Thoracic aorta (tissue), 2 donors: ENCODE data around the gene OSBPL2. TPM values are rescaled to one million over a fixed set of nuclear protein-coding genes. Genes with fewer than 3 reads are reported as not detected.

Source experiments
- ATAC-seq: fragments of 150-250 bp; one replicate; pipeline ENCODE4 v1.8.0; 2017; ENCODE audit warnings: low read depth; ENCODE audit not compliant: insufficient number of reproducible peaks, low FRiP score
- DNase-seq: peaks from one replicate; pipeline ENCODE4 v3.0.0-alpha.2; 2020; ENCODE audit warnings: low spot score
- H3K27ac ChIP-seq, 2 donors: fragments of 200-600 bp; sonication (generic); 1 replicate in 1 of 2; 2 replicates in 1 of 2; pipeline ENCODE4 v1.5.1; 2016; ENCODE audit warnings: mild to moderate bottlenecking in 2 of 2, moderate library complexity in 2 of 2
- H3K27me3 ChIP-seq: fragments of 200-600 bp; sonication (generic); replicated peaks from 2 replicates; pipeline ENCODE4 v1.6.0; 2016; ENCODE audit warnings: mild to moderate bottlenecking; ENCODE audit not compliant: insufficient read depth
- H3K36me3 ChIP-seq: fragments of 200-600 bp; sonication (generic); one replicate; pipeline ENCODE4 v1.5.1; 2016
- H3K4me1 ChIP-seq, 2 donors: fragments of 200-600 bp; sonication (generic); 1 replicate in 1 of 2; 2 replicates in 1 of 2; pipeline versions ENCODE4 v1.5.1 to v1.6.0; 2016; ENCODE audit warnings: low read depth in 2 of 2, mild to moderate bottlenecking in 1 of 2; ENCODE audit not compliant: control insufficient read depth in 1 of 2
- H3K4me3 ChIP-seq: fragments of 200-600 bp; sonication (generic); 2 replicates; pipeline ENCODE4 v1.5.1; 2016; ENCODE audit warnings: mild to moderate bottlenecking
- H3K9me3 ChIP-seq: fragments of 200-600 bp; sonication (generic); 2 replicates; pipeline ENCODE4 v1.5.1; 2016
- total RNA-seq, 2 donors: library from RNA; depleted of rRNA; stranded (reverse); fragments of >200 nt; gene quantifications; one replicate each; pipeline versions ENCODE4 v1.1.0 to v1.2.3, GENCODE V29; 2016
- TF ChIP-seq, protein P1 (sequence below): fragments of 200-600 bp; sonication (generic); IDR thresholded peaks from one replicate; pipeline ENCODE4 v1.5.1; 2019; ENCODE audit warnings: antibody characterized with exemption

OSBPL2 gene
- total RNA-seq, 2 donors from 2014 or later = 48.5 to 58.5 TPM

DNA sequence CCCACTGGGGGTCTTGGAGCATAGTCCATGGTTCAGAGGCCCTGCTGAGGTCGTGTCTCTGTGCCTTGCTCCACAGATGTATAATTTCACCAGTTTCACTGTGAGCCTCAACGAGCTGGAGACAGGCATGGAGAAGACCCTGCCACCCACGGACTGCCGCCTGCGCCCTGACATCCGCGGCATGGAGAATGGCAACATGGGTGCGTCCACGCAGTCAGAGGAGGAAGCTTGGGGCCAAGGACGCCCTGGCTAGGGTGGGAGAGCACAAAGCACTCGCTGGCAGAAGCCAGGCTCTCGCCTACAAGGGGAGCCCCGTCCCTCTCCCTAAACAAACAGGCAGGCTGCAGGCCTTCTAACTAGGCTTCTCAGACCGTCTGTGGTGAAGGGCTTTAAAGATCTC lies 50.8 kb downstream of the OSBPL2 start:
- H3K4me3 ChIP-seq = no peak overlapping the region

DNA sequence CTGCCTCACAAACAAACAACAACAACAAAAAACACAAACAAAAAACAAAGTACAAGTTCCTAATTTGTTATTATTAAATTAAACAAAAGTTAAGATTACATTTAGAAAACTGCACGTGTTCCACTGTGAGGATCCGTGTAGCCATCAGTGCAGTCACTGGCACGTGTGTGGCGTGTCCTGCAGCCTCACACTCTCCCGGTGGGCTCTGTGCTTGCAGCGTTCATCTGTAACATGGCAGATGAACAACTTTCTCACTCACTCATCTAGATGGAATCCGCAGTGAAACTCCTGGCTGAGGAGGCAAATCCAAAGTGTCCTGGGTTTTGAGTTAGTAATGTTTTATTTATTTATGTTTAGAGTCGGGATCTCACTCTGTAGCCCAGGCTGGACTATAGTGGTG lies 51.6 kb downstream of the OSBPL2 start:
- DNase-seq = no peak
- Histone ChIP-seq H3K36me3 (peaks cover 48% of the 10 kb centered on the region), H3K9me3 (no peaks in the 10 kb centered on the region)

More for the DNA sequence above, 50.8 kb downstream of the OSBPL2 start:
- no peak overlapping the region for H3K27ac ChIP-seq
- no peak for DNase-seq
- TF ChIP-seq, protein P1, sequence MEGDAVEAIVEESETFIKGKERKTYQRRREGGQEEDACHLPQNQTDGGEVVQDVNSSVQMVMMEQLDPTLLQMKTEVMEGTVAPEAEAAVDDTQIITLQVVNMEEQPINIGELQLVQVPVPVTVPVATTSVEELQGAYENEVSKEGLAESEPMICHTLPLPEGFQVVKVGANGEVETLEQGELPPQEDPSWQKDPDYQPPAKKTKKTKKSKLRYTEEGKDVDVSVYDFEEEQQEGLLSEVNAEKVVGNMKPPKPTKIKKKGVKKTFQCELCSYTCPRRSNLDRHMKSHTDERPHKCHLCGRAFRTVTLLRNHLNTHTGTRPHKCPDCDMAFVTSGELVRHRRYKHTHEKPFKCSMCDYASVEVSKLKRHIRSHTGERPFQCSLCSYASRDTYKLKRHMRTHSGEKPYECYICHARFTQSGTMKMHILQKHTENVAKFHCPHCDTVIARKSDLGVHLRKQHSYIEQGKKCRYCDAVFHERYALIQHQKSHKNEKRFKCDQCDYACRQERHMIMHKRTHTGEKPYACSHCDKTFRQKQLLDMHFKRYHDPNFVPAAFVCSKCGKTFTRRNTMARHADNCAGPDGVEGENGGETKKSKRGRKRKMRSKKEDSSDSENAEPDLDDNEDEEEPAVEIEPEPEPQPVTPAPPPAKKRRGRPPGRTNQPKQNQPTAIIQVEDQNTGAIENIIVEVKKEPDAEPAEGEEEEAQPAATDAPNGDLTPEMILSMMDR = no peak
- no peaks in the 10 kb centered on the region for H3K27me3 ChIP-seq
- peaks cover 54% of the 10 kb centered on the region for H3K36me3 ChIP-seq
- no peaks in the 10 kb centered on the region for H3K9me3 ChIP-seq
- ATAC-seq = no peak
- no peaks in the 10 kb centered on the region for H3K4me1 ChIP-seq

DNA sequence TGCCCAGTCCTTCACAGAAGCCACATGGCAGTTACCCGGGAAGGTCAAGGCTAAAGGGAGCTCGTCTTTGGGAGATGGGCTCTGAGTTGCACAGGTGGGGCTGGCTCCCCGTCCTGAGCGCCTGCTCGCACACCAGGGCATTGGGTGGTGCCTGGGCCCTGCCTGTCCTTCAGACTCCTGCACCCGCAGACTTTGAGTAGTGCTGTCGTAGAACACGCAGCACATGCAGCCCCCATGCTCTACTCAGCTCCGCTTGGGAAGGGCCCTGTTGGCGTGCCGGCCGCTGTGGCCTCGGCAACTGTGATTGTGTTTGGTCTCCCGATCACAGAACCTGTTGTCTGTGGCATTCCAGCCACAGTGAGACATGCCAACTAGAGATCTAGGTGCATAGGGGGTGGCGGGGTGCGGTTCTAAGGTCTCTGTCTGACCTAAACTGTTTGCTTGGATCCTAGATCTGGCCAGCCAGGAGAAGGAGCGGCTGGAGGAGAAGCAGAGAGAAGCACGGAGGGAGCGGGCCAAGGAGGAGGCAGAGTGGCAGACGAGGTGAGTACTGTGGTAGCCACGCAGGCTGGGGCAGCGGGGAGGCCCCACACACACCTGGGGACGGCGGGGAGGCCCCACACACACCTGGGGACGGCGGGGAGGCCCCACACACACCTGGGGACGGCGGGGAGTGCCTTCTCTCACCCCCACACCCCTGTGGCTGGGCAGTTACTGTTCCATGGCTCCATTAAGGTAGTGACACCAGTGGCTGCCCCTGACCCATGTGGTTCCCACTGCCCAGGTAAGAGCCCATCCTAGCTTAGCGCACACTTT lies 53.1 kb downstream of the OSBPL2 start:
- no peak for ATAC-seq
- H3K27me3 ChIP-seq = no peaks in the 10 kb centered on the region
- H3K4me3 ChIP-seq = no peak overlapping the region
- no peak for DNase-seq
- no peaks in the 10 kb centered on the region for H3K4me1 ChIP-seq
- H3K9me3 ChIP-seq = no peaks in the 10 kb centered on the region
- H3K27ac ChIP-seq = no peak overlapping the region
- peaks cover 47% of the 10 kb centered on the region for H3K36me3 ChIP-seq
- TF ChIP-seq, protein P1 = no peak

More for the DNA sequence above, 51.6 kb downstream of the OSBPL2 start:
- Histone ChIP-seq H3K4me1 (no peaks in the 10 kb centered on the region), H3K27me3 (no peaks in the 10 kb centered on the region), H3K27ac (no peak overlapping the region), H3K4me3 (no peak overlapping the region)
- TF ChIP-seq, protein P1 = no peak
- no peak for ATAC-seq

DNA sequence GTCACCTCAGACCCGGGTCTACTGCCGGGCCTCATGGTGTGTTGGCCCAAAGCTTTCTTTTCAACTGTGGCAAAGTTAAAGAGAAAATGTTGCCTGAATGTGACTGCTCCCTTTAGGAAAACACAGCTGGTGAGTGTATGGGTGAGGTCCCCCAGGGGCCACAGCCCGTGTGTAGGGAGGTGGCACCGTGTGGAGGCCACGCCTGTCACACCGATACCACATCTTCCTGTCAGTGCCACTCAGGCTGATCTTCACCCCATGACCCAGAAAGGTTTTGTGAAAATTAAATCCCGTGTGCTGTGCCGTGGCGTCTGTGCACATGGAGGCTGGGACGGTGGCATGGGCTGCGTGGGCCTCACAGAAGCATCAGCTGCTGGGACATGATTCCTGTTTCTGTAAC lies 53.8 kb downstream of the OSBPL2 start:
- H3K27ac ChIP-seq = no peak overlapping the region
- TF ChIP-seq, protein P1 = no peak
- no peak for DNase-seq
- no peaks in the 10 kb centered on the region for H3K9me3 ChIP-seq
- ATAC-seq = no peak
- H3K36me3 ChIP-seq = peaks cover 45% of the 10 kb centered on the region
- no peaks in the 10 kb centered on the region for H3K4me1 ChIP-seq
- H3K4me3 ChIP-seq = no peak overlapping the region
- no peaks in the 10 kb centered on the region for H3K27me3 ChIP-seq

DNA sequence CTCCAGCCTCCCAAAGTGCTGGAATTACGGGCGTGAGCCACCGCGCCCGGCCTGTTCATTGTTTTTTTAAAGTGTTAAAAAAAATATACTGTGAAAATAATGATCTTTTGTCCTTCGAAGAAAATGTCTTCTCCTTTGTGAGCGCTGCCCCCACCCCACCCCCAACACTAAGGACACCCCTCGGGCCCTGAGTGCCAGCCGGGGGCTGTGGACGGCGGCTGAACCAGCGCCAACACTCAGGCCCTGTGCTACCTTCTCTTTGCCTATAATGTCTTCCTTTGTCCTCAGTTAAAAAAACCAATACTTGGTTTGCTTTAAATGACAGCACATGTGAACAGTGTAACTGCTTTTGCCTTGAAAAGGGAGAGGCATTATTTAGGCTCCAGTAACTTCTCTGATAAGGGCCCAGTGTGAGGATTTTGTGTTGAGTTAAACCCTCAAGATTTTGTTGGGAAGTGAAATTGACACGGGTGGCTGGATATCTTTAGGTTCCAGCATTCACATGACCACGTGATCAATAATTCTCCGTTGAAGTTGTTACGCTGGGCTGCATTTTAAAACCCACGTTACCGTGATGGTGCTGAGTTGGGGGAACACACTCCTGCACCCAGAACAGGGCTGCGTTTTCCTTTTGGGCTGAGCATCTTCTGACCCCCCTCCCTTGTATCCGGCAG lies 54.9 kb downstream of the OSBPL2 start:
- TF ChIP-seq, protein P1 = no peak
- Histone ChIP-seq H3K9me3 (no peaks in the 10 kb centered on the region), H3K27me3 (no peaks in the 10 kb centered on the region), H3K4me1 (no peaks in the 10 kb centered on the region), H3K36me3 (peaks cover 39% of the 10 kb centered on the region), H3K4me3 (no peak overlapping the region), H3K27ac (no peak overlapping the region)
- no peak for ATAC-seq
- DNase-seq = no peak
